HG03571 (cell line): ENCODE results near the gene DRICH1.
"Not testable (repeated sequence)": the region's sequence is repeated elsewhere in the genome, so short reads cannot be mapped to it uniquely, and the experiment has no call there.

Source experiments
- ATAC-seq: cut with Tn5 transposase; IDR thresholded peaks from one replicate; pipeline ENCODE4 v1.9.1; 2021; ENCODE audit not compliant: unreplicated experiment

Gene DRICH1, protein sequence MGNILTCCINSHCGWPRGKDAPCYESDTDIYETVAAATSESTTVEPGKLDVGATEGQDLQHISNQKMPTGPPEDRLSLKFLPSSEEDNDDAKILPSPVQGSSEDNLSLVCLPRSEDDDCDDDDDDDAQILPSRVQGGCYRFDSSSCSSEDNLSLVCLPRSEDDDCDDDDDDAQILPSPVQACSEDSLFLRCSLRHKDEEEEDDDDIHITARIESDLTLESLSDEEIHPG

DNA sequence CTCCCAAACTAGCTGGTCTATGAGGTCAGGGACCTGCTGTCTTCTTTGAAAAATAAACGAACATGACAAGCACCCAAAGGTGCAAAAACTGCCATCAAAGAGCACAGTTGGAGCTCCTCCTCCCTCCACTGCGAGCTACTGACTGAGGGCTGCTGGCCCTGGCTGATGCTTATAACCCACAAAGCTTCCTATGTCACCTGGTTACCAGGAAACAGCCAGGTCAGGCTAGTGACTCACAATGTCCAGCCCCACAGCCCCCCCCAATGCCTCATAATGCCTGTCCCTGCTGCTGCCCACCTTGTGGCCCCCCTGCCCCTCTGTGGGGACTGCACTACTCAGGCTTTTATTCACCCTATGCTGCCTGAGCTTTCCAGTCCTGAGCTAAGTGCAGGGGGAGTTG is at the start of gene DRICH1:
Gene DRICH1 (minus strand): TSS at position 144 of the 400 bp plus-strand sequence. CDS start 298 bp downstream, outside the sequence.
- ATAC-seq = no peak

DNA sequence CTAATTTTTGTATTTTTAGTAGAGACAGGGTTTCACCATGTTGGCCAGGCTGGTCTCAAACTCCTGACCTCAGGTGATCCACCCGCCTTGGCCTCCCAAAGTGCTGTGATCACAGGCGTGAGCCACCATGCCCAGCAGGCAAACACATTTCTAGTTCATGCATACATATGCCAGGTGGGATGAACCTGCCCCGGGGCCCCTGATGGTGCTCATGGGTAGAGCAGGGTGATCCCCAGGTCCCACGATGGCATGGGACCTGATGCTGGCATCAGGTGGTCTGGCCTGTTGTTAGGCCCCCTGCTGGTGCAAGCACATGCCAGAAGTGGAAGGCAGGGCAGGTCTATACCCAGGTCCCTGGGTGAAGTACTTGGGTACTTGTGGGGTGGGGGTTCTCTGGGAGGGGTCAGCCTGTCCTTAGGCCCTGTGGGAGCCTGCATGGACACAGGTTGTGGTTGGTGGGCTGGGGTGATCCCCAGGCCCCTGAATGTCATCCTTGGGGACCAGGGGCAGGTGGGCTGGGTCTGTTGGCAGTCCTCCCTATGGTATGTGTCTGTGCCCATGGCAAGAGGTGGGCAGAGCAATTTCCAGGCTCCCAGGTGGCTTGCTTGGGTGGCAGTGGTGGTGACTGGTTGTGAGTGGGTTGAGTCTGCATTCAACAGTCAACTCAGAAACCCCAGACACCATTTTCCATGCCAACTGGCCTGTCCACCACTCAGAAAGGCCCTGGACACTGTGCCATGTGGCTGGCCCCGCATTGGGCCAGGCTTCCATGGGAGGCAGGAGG is 49.1 kb upstream of the DRICH1 start:
- ATAC-seq = no peak

DNA sequence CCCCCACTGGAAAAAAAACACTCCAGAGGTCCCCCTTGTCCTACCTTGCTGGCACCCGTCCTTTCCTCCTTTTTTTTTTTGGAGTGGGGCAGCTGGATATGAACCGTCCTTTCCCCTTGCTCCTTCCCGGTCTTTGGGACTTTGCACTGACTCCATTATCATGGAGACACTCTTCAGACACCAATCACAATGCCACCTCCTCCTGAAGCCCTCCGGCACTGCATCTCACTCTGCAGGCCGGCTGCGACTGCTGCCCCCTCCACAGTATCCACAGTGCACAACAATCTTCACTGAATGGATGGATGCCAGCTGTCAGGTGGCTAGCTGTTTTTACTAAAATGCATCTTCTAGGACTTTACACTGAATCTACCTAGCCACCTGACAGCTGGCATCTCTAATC is 46.0 kb upstream of the DRICH1 start:
- no peak for ATAC-seq

DNA sequence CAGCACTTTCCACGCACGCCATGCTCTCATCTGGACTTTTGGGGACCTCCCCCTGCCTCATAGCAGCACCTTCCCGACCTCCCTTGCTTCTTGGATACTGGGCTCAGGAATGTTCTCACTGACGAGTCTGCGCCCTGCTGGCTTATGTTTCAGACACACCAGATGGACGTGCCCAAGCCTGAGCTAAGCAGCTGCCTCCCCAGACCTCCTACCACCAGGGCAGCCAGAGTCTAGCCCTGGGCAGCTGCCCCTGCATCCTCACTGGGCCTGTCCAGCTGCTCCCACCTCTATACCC is 45.5 kb upstream of the DRICH1 start:
- no peak for ATAC-seq

DNA sequence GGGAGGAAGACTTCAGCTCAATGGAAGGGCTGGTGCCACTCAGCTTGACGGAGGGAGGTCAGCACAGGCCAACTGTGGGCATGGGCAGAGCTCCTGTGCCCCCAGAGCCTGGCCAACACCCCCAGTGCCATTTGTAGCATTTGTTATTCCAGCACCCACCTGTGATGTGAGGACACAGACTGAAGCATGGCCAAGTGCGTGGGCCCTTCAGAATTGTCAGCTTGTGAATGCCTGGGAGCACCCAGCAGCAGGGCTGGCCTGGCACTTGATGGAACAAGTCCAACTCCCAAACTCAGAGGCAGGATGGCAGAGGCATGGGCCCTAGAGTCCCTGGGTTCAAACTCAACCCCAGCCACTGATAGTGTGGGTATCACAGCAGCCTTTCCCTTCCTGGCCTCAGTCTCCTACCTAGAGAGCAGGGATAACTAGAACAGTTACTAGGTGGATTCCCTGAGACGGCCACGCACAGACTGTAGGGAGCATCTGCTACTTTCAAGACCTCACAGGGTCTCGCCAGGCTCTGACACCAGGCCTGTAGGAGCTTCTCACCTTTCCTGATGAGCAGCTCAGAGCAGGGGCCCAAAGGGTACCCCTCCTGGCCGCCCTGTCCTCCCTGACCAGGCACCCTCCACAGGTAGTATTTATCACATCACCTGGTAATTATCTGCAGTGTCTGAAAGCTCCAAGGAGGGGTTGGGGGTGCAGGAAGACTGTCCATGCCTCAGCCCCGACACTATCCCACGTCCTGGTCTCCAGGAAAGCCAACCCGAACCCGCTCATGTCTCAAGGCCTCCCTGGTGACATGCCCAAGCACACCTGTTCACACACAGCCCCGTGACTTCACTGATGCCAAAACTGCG is 45.0 kb upstream of the DRICH1 start:
- not testable (repeated sequence) for ATAC-seq

DNA sequence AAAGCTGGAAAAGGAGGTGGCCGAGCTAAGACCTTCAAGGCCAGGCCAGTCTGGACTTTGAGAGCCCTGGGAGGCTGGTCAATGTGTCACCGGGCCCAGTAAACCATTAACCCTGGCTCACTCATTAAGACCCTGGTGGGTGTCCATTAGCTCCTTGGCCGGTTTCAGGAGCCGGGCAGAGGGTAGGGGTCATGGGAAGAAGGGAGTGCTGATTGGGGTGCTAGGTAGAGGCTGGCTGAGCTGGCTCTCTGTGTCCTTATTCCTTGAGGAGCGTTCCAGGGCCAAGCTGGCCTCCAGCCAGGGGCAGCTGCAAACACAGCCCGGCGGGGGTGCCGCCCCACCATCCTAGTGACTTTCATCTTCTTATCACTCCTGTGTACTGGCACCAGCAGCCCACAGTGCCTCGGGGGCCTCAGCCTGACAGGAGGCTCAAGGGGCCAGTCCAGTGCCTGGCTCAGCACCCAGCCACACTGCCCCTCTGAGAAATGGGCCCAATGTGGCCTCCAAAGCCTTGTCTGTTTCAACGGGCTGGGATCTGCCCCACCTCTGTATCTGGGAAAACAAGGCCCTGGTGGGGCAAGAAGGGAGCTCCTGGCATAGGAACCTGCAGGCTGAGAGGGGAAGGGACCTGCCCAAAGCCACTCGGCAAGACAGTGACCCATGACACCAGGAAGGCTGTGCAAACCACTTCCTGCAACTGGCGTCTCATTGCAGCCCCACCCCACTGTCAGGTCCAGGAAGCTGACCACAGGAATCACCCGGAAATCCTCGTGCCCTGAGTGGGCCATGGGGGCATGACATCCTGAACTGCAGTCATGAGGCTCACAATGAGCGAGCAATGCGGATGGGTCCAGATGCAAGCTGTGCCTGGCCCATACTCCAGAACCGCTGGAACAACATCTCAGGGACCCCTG is 43.6 kb upstream of the DRICH1 start:
- no peak for ATAC-seq

DNA sequence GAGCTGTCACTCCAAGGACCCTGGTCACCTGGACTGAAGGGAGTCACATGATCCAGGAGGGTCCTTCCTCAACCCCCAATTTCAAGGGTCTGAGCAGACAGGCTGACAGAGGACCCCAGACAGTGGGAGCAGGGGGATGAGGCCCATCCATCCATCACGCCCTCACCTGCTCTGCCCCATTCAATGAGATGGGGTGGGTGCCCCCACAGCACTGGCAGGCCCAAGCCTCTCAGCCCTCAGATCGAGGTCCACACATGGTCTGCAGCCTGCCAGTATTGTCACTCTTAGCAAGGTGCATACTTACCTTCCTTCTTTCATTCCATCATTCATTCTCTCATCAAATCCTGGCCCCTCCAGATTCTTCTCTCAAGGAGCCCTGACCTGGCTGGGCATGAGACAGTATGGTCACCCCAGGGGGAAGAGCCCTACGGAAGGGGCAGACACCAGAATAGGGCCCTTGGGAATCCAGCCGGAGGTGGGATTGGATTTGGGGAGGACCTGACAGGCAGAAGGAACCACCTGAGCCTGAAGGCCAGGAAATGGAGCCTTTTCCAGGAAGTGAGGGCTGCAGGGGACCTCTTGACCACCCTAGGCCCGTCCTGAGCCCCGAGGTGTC is 42.9 kb upstream of the DRICH1 start:
- not testable (repeated sequence) for ATAC-seq

DNA sequence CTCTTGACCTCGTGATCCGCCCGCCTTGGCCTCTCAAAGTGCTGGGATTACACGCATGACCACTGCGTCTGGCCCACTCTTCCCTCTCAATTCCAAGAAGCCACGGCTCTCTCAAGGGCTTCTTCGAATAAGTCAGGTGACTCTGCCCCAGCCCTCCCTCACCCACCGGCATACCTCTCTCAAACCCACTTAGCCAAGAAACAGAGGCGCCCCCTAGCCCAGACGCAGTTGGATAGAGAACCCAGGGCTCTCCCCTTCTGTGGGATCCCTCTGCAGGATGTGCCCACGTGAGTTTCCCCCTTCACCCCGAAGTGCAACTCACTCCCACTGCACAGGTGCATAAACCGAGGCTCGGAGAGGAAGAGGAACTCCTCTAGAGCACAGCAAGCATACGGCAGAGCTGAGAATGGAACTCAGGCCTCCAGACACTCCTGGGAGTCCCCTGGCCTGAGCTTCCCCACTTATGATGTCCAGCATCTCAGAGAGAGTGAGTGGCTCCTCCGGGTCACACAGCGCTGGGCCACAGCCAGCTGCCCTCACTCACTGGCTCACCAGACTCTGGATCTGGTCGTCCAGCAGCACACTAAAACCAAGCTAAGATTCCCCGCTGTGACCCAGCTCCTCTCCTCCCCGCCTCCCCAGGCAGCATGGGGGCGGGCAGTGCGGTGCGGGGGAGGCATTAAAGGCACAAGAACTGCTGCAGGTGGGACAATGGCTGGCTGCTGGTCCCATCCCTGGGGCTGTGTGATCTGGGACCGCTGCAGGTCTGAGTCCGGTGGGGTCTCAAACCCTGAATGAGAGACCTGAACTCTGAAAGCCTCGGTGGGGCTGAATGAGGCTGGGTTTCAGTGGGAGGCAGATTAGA is 41.9 kb upstream of the DRICH1 start:
- no peak for ATAC-seq

DNA sequence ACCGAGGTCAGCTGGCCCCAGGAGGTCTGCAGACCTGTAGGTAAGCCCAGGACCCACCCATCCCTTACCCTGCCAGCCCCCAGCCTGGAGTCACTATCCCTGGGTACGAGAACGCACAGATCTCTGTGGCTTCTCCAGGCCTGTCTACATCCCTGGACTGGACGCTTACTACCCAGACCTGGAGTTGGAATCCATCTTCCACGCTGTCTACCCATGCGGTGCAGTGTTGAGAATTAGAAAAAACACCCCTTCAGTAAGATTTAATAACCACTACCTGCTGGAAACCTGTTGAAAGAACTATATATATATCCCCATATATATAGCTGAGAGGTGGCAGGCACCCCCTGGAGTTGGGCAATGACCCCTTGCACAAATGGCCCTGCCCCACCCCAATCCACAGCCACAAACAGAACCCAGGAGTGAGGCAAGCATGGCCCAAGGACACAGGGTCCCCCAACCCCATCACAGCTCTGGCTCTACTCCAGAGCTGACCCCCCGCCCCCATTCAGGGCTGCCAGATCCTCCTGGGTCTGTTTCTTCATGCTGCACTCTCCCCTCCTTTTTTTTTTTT is 41.0 kb upstream of the DRICH1 start:
- ATAC-seq = no peak

DNA sequence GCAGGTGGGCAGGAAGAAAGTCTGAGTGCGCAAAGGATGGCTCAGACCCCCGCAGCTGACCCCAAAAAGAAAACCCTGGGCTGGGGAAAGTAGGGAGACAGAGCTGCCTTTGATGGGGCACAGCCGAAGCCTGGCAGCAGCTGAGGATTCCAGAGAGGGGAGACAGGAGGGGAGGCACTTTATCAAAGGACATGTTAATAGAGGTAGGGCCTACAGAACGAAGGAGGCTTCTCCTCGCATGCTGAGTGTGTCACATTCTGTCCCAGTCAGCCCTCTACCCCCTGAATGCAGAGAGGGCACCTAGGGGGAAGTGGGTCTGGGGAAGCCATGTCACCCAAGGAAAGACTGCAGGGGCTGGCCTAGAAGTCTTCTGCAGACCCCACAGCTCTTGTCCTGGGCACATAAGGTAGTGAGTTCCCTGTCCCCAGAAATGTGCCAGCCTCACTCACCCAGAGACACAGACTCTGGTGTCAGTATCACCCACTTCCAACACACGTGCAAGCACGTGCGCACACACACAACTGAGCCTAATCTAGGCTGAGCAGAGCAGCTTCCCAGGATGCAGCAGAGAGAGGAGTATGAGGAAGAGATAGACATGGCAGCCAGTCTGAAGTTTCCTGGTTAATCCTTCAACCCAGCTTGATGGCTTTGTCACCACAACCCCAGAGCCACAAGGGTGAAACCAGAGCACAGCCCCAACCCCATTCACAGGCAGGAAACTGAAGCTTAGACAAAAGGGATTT is 40.4 kb upstream of the DRICH1 start:
- not testable (repeated sequence) for ATAC-seq

DNA sequence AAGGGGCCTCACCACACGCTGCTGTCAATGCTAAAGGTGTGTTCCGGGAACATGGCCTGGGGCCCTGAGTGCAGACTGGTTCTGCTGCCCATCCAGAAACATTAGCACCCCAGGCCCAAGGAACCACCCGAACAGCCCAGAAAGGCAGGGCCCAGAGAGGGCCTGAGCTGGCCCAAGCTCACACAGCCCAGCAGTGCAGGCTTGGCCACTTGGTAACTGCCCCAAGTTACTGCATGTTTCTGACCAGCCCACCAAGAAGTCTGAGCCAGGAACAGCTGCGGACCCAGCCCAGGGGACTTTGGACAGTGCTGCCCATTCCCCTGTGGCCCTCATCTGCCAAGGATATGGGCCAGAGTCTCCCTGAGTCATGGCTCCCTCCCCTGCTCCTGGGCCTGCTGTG is 39.3 kb upstream of the DRICH1 start:
- not testable (repeated sequence) for ATAC-seq

DNA sequence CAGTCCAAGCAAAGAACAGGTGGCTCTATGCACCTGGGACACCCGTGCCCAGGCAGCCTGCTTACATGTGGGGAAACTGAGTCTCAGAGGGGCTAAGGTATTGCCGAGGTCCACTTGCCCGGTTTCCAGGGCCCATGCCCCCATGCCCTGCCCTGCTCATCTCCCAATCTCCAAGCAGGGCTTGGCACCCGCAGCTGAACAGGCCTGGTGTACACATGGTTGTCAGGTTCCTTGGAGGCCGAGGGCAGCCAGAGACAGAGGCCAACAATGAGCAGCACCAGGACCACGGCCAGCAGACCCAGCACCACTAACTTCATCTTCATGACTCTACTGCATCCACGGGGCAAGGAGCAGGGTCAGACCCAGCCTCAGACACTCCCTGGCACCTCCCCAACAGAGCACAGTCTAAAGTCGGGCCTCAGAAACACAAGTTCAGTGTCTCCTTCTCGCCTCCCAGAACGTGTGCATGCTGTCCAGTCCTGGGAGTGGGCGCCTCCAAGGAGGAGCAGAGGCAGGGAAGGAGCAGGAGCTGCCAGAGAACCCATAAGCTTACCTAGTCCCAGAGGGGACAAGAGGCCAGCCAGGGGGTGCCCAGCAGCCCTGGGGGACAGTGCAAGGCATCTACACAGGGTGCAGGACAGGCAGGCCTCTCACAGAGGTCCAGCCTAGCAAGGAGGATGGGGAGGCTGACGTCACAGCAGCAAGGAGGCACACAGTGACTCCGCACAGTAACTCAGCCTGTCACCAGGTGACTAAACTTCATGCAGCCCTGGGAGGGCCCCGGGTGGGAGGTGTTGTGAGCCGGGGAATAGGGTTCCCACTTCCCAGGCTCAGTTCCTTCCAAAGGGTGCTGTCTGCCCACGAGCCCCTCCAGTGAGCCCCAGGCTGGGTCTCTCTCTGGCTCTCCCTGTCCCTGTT is 38.5 kb upstream of the DRICH1 start:
- ATAC-seq = no peak

DNA sequence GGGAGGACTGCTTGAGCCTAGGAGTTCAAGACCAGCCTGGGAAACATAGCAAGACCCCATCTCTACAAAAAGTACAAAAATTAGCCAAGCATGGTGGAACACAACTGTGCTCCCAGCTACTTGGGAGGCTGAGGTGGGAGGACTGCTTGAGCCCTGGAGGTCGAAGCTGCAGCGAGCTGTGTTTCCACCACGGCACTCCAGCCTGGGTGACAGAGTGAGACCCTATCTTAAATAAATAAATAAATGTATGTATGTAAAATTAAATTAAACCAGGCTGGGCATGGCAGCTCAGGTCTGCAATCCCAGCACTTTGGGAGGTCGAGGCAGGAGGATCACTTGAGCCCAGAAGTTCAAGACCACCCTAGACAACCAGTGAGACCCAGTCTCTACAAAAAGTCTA is 28.3 kb upstream of the DRICH1 start:
- not testable (repeated sequence) for ATAC-seq

DNA sequence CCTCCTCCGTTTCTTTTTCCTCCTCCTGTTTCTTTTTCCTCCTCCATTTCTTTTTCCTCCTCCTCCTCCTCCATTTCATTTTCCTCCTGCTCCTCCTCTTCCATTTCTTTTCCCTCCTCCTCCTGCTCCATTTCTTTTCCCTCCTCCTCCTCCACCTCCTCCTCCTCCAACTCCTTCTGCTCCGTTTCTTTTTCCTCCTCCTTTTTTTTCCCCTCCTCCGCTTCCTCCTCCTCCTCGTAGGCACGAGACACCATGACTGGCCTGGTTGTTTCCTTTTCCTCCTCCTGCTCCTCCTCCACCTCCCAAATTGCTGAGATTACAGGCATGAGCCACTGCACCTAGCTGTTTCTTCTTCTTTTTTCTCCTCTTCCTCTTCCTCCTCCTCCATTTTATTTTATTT is 25.6 kb upstream of the DRICH1 start:
- ATAC-seq = no peak

DNA sequence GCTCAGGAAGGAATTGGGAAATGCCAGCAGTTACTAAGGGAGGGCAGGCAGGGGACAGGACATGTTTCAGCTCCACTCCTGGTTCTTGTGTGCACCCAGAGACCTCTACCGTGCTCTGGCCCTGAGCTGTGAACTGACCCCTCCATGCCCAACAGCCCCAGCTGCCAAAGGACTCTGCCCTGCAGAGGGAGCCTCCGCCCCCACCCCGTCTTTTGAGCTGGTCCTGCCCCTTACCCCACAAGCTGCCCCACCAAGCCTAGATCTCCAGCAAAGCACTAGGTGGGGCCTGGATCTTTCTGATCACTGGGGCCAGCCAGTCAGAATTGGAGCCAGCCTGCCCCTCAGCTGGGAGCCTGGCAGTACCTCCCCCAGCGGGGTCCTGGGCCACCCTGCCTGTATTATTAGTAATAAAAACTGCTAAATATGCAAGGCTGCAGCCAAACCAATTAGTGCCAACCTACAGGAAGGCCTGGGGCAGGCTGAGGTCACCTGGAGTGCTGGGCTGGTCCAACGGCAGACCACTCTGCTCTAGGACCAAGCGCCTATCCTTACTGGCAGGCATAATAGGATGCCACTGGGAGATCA is 23.9 kb upstream of the DRICH1 start:
- ATAC-seq = no peak

DNA sequence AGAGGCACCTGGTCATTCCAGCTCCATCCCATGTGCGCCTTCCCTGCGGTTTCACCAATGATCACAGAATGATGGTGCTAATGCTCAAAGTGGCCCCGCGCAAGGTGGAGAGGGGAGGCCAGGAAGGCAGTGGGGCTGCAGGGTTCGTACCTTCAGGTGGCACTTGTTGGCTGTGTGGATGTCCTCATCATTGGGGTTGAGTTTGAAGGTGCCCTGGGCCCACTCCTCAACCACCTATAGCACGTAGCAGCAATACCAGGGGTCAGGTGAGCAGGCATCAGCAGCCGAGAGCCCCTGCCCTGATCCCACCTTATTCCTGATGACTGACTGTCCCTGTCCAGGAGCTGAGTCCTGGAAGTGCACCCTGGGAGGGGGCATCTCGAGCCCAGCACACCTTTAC is 20.6 kb upstream of the DRICH1 start:
- no peak for ATAC-seq

DNA sequence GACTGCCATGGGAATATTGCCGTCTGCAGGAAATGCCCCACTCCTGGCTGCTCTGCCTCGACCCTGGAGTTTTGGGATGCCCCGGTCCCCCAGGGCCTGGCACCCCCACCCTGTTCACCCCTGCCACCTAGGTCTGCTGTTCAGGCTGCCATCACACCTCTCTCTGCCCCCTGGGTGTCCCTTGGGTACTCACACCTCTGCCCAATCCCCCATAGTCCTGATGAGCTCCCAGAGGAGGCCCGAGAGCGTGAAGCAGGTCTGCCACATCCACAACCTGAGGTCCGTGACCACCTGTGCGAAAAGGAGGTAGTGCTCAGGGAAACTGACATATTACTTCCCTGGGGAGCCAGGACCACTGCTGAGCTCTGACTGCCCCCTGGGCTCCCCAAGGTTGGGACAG is 20.2 kb upstream of the DRICH1 start:
- ATAC-seq = no peak
